SIG-M5 treated with dmso at 0.1 percent for 504 hours (cell line): ENCODE data around the gene SGIP1.

Experiments
- DNase-seq: peaks from one replicate; lab custom pipeline; 2025; ENCODE audit not compliant: unreplicated experiment; lab: John Stamatoyannopoulos, UW

SGIP1 gene

GRCh38 chr1:66521721-66522365, 12.1 kb upstream of the SGIP1 start:
- no peak for DNase-seq

GRCh38 chr1:66523562-66523961, 10.4 kb upstream of the SGIP1 start:
- DNase-seq: no peak

DNA sequence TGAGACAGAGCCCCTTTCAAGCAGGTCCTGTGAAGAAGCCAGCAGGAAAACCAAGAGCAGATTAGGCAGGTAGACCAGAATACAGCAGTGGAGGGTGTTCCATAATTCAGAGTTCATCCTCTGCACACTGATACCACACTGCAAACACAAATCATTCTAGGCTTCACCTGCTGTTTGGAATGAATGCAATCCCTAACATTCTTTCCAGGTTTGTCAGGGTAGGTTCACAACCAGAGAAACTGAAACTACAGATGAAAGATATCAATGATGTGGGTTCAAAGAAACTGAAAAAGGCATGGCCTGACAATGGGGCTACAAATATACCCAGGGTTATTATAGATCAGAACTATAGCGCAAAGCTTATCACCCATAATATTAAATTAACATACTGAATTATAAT, 8.9 kb upstream of the SGIP1 start:
- DNase-seq: no peak

DNA sequence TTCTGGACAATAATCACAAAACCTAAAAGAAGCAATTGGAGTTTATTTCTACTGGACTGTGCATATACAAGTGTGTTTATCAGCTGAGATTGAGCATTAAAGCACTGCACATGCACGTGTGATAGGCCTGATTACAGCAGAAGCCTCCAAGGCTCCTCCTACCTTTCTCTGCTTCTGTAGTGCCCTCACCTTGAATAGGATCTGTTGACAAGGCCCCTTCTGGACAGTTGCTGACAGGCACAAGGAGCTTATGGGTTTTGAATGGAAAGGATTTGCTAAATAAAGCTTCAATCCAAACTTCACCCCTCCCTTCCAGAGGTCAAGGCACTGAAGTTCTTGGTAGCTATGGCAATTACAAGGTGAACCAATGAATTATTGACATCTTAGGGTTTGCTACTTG, 7.9 kb upstream of the SGIP1 start:
- DNase-seq: no peak

DNA sequence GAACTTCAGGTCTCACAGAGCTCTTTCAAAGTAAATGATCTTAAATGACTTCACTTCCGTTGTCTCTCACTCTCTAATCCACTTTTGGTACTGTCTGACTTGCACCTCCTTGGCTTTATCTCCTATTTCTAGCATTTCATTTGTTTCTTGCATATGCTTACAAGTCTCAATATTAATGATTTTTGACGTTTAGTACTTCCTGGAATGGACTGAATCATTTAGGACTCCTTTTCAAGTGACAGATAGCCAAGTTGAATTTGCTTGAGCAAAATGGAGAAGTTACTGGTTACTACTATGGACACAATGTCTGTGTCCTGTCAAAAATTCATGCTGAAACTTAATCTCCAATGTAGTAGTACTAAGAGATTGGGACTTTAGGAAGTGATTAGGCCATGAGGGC, 7.0 kb upstream of the SGIP1 start:
- no peak for DNase-seq

GRCh38 chr1:66527686-66528085, 6.3 kb upstream of the SGIP1 start:
- DNase-seq: no peak

- no peak for DNase-seq
Measured at GRCh38 chr1:66528580-66528979, 5.4 kb upstream of the SGIP1 start.

GRCh38 chr1:66532214-66532613, 1.7 kb upstream of the SGIP1 start:
- DNase-seq: no peak

DNA sequence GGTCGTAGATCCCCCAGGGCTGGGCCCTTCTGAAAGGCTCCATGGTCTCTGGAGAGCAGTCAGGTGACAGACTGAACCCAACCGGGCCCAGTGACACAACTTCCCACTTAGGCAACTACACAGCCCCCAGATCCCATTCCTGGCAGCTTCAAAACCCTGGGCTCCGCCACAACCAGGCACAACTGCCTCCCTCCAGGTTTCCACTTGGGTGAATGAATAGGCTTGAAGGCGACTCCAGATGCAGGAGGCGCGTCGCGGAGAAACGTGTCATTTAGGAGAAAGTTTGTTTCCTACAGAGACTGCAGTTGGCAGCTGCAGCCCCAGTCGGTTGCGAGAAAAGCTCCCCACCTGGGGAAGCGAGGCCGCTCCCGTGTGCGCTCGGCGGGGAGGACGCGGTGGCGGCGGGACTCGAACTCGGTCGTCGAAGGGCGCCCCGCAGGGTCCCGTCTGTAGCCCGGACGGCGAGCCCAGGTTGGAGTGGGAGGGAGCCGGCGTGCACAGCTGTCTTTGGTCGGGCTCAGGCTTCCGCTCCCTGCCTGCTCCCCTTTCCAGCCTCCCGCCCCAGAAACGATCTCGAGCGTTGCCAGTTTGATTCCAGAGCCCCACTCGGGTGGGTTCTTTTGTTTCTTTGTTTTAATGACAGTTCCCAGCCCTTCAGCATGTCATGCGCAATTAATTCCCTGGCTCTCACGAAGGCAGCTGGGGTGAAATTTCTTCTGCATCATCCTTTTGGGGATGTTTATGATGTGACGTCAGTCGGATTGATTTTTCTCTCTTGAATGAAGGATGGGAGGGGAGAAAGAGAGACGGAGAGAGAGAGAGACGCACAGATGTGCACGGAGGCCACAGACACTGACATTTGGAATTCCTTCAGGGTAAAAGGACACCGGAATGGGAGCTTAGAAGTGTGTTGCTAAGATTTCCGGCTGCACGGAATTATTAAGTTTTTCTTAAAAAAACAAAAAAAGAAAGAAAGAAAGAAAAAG, 862 bp upstream of the SGIP1 start:
- DNase-seq: no peak

GRCh38 chr1:66535061-66535460, 1.1 kb downstream of the SGIP1 start:
- no peak for DNase-seq

DNA sequence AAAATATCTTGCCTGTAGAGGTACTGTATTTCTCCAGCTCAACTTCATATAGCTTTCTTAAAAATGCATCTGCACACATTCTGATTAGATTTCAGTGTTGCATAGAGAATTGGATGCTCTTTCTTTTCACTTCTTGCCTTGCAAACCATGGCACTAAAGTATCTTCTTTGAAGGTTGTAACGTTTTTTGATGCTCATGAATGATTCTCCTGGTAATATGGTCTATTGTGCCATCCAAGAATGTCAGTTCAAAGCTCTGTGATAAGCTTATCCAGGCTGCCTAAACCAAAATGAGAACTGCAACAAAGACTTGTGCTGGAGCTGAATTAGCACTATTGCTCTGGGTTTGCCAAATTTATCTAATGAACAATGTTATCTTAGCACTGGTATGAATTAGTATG, 1.9 kb downstream of the SGIP1 start:
- no peak for DNase-seq

GRCh38 chr1:66537718-66538117, 3.8 kb downstream of the SGIP1 start:
- no peak for DNase-seq

- DNase-seq: no peak
Measured at GRCh38 chr1:66539491-66539890, 5.5 kb downstream of the SGIP1 start.

DNA sequence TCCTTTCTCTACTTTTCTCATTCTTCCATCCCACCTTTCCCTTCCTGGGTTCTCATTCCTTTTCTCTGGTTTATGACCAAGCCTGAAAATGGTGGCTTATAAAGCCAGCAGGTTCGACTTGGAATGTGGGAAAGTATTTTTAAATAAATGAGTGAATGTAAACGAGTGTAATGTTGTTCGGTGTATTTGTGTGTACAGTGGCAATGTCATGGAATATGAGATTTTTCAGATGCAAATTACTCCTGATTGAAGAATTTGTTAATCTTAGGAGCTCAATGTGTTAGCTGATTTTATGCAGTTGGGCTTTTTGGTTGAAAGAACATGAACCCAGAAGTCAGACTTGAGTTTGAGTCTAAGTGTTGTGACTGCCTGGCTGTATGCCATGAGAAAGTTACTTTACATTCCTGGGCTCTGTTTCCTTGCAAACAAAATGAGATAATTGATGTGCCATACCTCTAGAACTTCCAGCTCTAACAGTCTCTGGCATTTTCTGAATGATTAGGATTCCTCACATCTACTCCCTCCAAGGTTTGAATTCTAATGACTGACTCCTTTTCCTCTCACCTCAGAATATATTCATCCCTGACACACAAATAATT, 6.6 kb downstream of the SGIP1 start:
- DNase-seq: no peak

DNA sequence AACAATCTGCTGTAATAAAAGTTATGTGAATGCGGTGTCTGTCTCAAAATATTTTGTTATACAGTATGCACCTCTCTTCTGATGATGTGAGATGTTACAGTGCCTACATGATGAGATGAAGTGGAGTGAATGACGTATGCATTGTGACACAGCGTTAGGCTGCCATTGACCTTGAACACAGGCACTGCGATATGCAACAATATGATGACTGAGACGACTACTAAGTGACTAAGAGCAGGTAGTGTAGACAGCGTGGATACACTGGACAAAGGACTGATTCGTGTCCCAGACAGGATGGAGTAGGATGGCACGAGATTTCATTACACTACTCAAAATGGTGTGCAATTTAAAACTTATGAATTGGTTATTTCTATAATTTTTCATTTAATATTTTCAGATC, 8.4 kb downstream of the SGIP1 start:
- no peak for DNase-seq

- no peak for DNase-seq
Measured at GRCh38 chr1:66542811-66543767, 9.1 kb downstream of the SGIP1 start.

GRCh38 chr1:66546047-66546810, 12.3 kb downstream of the SGIP1 start:
- DNase-seq: no peak

DNA sequence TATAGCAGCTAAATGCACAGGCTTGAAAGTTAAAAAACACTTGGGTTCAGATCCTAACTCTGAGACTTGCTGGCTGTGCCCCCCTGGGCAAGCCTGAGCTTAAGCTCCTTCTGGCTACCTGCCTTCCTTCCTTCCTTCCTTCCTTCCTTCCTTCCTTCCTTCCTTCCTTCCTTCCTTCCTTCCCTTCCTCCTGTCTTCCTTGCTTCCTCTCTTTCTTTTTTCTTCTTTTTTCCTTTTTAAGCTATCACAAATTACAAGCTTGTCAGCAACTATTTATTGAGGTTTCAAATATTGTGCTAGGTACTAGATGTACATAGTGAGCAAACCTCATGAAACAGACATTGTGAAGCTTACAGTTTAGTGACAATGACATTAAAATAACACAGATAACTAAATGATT, 15.1 kb downstream of the SGIP1 start:
- no peak for DNase-seq

GRCh38 chr1:66550243-66550642, 16.3 kb downstream of the SGIP1 start:
- DNase-seq: no peak

DNA sequence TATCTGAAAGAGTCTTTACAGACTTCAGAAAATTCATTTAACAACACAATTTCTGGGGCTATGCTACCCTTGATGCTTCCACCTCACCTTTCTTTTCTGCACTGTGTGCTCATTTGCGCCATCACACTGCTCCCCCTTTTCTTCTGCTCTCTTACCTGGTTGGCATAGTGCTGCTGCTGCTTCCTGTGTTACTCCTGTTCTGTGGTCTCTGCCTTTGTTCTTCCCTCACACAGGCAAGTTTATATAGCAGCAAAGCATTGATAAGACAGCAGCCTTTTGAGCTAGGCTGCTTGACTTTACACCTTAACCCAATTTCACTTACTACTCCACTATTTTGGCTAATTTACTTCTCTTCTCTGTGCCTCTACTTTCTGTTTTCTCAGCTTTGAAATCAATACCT, 18.3 kb downstream of the SGIP1 start:
- DNase-seq: no peak
